GM12878 (cell line): ENCODE results near the gene MCM3AP. TPM values are rescaled to one million over a fixed set of nuclear protein-coding genes. Genes with fewer than 3 reads are reported as not detected.

Experiments
- ATAC-seq: fragments of 200-7000 bp; cut with Tn5 transposase; 3 replicates; pipeline ENCODE4 v1.9.1; 2020; ENCODE audit warnings: mild to moderate bottlenecking, moderate library complexity
- BruUV-seq: library from RNA; stranded (reverse); fragments of 400-500 nt; replicated peaks from 2 replicates; lab custom pipeline; 2021; lab: Mats Ljungman, UMichigan
- CTCF ChIA-PET: fragments of 300-600 bp; sonication (Branson Sonifier 250); formaldehyde crosslinking; extraction: SDS; loops from one replicate; lab custom pipeline; 2021; ENCODE audit warnings: inconsistent platforms; lab: Yijun Ruan, JAX
- POLR2A ChIA-PET: fragments of 350-600 bp; formaldehyde crosslinking; extraction: SDS; loops from one replicate; lab custom pipeline; 2021; ENCODE audit warnings: inconsistent platforms; lab: Charles Lee
- RAD21 ChIA-PET: fragments of 300-600 bp; sonication (Branson Sonifier 250); formaldehyde crosslinking; loops from one replicate; lab custom pipeline; 2023; ENCODE audit warnings: antibody characterized with exemption; ENCODE audit not compliant: unreplicated experiment; lab: Charles Lee
- SMC1A ChIA-PET: fragments of 300-600 bp; sonication (Branson Sonifier 250); formaldehyde crosslinking; loops from one replicate; lab custom pipeline; 2023; ENCODE audit not compliant: unreplicated experiment, uncharacterized antibody; lab: Charles Lee
- DNase-seq: peaks from one replicate; pipeline ENCODE4 v3.0.0-alpha.2; 2011; ENCODE audit warnings: low read depth, low spot score
- FAIRE-seq: peaks from 3 replicates; lab custom pipeline; 2011; peaks lifted over from hg19 to GRCh38; lab: Jason Lieb, UNC
- H2AFZ ChIP-seq: 2 replicates; pipeline ENCODE4 v1.6.0; 2011; ENCODE audit warnings: low read depth, low read length, control low read depth; ENCODE audit not compliant: control insufficient read depth
- H3K27ac ChIP-seq: 2 replicates; pipeline ENCODE4 v1.5.1; 2011; ENCODE audit warnings: control low read depth; ENCODE audit not compliant: control insufficient read depth, insufficient read depth
- H3K27me3 ChIP-seq, 2 experiments: replicated peaks in 1 of 2; 2 replicates each; pipeline versions ENCODE4 v1.6.0 to v1.6.1; 2011; ENCODE audit warnings: low read length in 1 of 2; ENCODE audit not compliant: control insufficient read depth in 2 of 2, insufficient read depth in 2 of 2
- H3K36me3 ChIP-seq, 2 experiments: 2 replicates each; pipeline ENCODE4 v1.5.1; 2011; ENCODE audit warnings: low read length in 1 of 2; ENCODE audit not compliant: control insufficient read depth in 2 of 2, insufficient read depth in 2 of 2
- H3K4me1 ChIP-seq: 2 replicates; pipeline ENCODE4 v1.6.1; 2011; ENCODE audit warnings: mild to moderate bottlenecking, low read length, moderate library complexity, mixed read lengths; ENCODE audit not compliant: control insufficient read depth, insufficient read depth
- H3K4me2 ChIP-seq: 2 replicates; pipeline ENCODE4 v1.6.0; 2011; ENCODE audit warnings: control low read depth; ENCODE audit not compliant: control insufficient read depth, insufficient read depth
- H3K4me3 ChIP-seq: fragments of 200-600 bp; sonication (generic); 2 replicates; pipeline ENCODE4 v1.5.1; 2016
- H3K79me2 ChIP-seq: 2 replicates; pipeline ENCODE4 v1.6.0; 2011; ENCODE audit warnings: low read length; ENCODE audit not compliant: control insufficient read depth, insufficient read depth
- H3K9ac ChIP-seq: 2 replicates; pipeline ENCODE4 v1.8.0; 2011; ENCODE audit warnings: low read length, control low read depth, mixed read lengths; ENCODE audit not compliant: control insufficient read depth, insufficient read depth
- H3K9me3 ChIP-seq: replicated peaks from 3 replicates; pipeline ENCODE4 v1.5.1; 2011; ENCODE audit warnings: mild to moderate bottlenecking, low read length; ENCODE audit not compliant: control insufficient read depth, insufficient read depth
- H4K20me1 ChIP-seq: 2 replicates; pipeline ENCODE4 v1.6.0; 2011; ENCODE audit not compliant: control insufficient read depth, insufficient read depth
- BHLHE40 ChIP-seq, 2 experiments: fragments of 450-650 bp in 1 of 2; IDR thresholded peaks; 2 replicates each; pipeline ENCODE4 v1.6.1; 2011 to 2017; ENCODE audit warnings: low read depth in 2 of 2, borderline replicate concordance in 1 of 2, improper control_type of control experiment in 1 of 2, low read length in 1 of 2, mild to moderate bottlenecking in 1 of 2
- FOXM1 ChIP-seq: IDR thresholded peaks from 2 replicates; pipeline ENCODE4 v1.6.1; 2012; ENCODE audit warnings: low read depth, mild to moderate bottlenecking, inconsistent platforms, low read length, moderate library complexity
- IRF4 ChIP-seq: IDR thresholded peaks from 2 replicates; pipeline ENCODE4 v1.6.1; 2011; ENCODE audit warnings: low read depth, low read length
- SP1 ChIP-seq: IDR thresholded peaks from one replicate; pipeline ENCODE4 v1.6.1; 2011; ENCODE audit warnings: low read depth, low read length
- ZNF217 ChIP-seq: fragments of 450-650 bp; IDR thresholded peaks from 2 replicates; pipeline ENCODE4 v1.6.1; 2017; ENCODE audit warnings: antibody characterized with exemption, mild to moderate bottlenecking
- WGBS: methylation state at CpG from one replicate; pipeline ENCODE4 v1.1.6; 2016; ENCODE audit warnings: low lambda C conversion rate; ENCODE audit not compliant: insufficient replicate concordance, insufficient coverage; ENCODE audit errors: missing lambda C conversion rate; 5-methylcytosine and 5-hydroxymethylcytosine counted together
- in situ Hi-C: fragments of 300-500 bp; cut with MboI; formaldehyde crosslinking; loops from 9 replicates; pipeline ENCODE4 v1.14.3; 2018; ENCODE audit warnings: mixed read lengths
- intact Hi-C: fragments of 100-400 bp; cut with micrococcal nuclease; formaldehyde crosslinking; loops from one replicate; pipeline ENCODE4 v1.14.2; 2022; ENCODE audit not compliant: unreplicated experiment
- polyA plus RNA-seq, 11 experiments: library from polyadenylated mRNA; depleted of rRNA in 4 of 11; unstranded in 6 of 11; stranded (reverse) in 5 of 11; fragments of >200 nt; fragmentation: Nextera tagmentation in 4 of 11; fragmentation: Illumina TruSeq in 1 of 11; extraction: Ambion mirVana in 4 of 11; extraction: Trizol in 1 of 11; gene quantifications; 1 replicate in 1 of 11; 2 replicates in 10 of 11; pipeline versions ENCODE4 v1.2.1 to v1.2.3, GENCODE V29; 2011 to 2016; ENCODE audit warnings: inconsistent platforms in 2 of 11, missing spikeins in 2 of 11, low read depth in 1 of 11
- total RNA-seq, 4 experiments: library from RNA; depleted of rRNA in 3 of 4; stranded (reverse); fragments of >200 nt in 3 of 4; fragmentation: Illumina TruSeq in 1 of 4; extraction: Trizol in 1 of 4; gene quantifications; 2 replicates each; pipeline versions ENCODE4 v1.2.1 to v1.2.3, GENCODE V29; 2013 to 2021
- TF ChIP-seq, protein P1 (sequence below): fragments of 450-650 bp; IDR thresholded peaks from 2 replicates; pipeline ENCODE4 v1.6.1; 2017; ENCODE audit warnings: mild to moderate bottlenecking
- TF ChIP-seq, protein P2 (sequence below): fragments of 450-650 bp; IDR thresholded peaks from 2 replicates; pipeline ENCODE4 v1.6.1; 2017; ENCODE audit warnings: borderline replicate concordance

The MCM3AP gene
- total and polyA plus RNA-seq, 10 of the 15 experiments (the other 5 are each of a cell fraction or from before 2014, with no cell fraction given), result 6.1 to 95.7 (median 47.0) TPM

DNA sequence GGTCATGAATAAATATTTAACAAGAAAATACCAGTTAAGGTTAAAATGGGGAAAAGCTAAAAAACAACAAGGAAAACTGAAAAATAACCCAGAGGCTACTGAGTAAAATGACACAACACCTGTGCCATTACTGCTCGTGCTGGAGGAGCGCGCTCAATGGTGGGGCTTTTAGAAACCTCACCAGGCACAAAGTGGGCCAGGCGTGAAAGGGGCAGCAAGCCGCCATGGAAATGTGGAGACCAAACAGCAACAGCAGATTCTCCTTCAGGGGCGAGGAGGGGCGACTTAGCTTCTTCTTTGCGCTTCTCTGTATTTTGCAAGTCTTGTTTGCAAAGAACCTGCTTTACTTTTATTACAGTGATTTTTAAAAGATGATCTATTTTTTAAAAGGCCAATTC, 82.2 kb downstream of the MCM3AP start:
- in situ Hi-C loops, result no loop called here
- DNase-seq, result no peak
- SMC1A ChIA-PET, result no interaction called here

More for the DNA sequence above, 82.2 kb downstream of the MCM3AP start:
- Histone ChIP-seq H3K27me3 (no peaks in the 10 kb centered on the region), H4K20me1 (no peaks in the 10 kb centered on the region), H3K27ac (no peak overlapping the region), H2AFZ (no peak overlapping the region), H3K4me3 (no peak overlapping the region), H3K4me2 (no peak overlapping the region), H3K9ac (no peak overlapping the region), H3K9me3 (no peaks in the 10 kb centered on the region), H3K4me1 (no peaks in the 10 kb centered on the region), H3K79me2 (no peaks in the 10 kb centered on the region), H3K36me3 (peaks cover 7 to 11% of the 10 kb centered on the region in 2 experiments; a peak in 3 of 4 replicates)
- FAIRE-seq (no peak), ATAC-seq (no peak)
- intact Hi-C loops, result no loop called here
- TF ChIP-seq FOXM1, result no peak
- TF ChIP-seq, protein P1, sequence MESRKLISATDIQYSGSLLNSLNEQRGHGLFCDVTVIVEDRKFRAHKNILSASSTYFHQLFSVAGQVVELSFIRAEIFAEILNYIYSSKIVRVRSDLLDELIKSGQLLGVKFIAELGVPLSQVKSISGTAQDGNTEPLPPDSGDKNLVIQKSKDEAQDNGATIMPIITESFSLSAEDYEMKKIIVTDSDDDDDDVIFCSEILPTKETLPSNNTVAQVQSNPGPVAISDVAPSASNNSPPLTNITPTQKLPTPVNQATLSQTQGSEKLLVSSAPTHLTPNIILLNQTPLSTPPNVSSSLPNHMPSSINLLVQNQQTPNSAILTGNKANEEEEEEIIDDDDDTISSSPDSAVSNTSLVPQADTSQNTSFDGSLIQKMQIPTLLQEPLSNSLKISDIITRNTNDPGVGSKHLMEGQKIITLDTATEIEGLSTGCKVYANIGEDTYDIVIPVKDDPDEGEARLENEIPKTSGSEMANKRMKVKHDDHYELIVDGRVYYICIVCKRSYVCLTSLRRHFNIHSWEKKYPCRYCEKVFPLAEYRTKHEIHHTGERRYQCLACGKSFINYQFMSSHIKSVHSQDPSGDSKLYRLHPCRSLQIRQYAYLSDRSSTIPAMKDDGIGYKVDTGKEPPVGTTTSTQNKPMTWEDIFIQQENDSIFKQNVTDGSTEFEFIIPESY, result no peak
- TF ChIP-seq, protein P2, sequence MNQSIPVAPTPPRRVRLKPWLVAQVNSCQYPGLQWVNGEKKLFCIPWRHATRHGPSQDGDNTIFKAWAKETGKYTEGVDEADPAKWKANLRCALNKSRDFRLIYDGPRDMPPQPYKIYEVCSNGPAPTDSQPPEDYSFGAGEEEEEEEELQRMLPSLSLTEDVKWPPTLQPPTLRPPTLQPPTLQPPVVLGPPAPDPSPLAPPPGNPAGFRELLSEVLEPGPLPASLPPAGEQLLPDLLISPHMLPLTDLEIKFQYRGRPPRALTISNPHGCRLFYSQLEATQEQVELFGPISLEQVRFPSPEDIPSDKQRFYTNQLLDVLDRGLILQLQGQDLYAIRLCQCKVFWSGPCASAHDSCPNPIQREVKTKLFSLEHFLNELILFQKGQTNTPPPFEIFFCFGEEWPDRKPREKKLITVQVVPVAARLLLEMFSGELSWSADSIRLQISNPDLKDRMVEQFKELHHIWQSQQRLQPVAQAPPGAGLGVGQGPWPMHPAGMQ, result no peak
- no peak for TF ChIP-seq SP1
- no peak for TF ChIP-seq IRF4
- no peak for TF ChIP-seq BHLHE40 (IDR thresholded peaks at IDR 0.05; ENCODE audit: borderline replicate concordance in 1 of 2, low read depth in 2 of 2, low read length in 1 of 2)
- TF ChIP-seq ZNF217, result no peak
- 97% methylated on average over 8 of the region's 8 CpGs for WGBS
- no TSS peak for BruUV-seq
- RAD21 ChIA-PET, result no interaction called here
- CTCF ChIA-PET, result no interaction called here
- POLR2A ChIA-PET, result no interaction called here
